Hematopoietic multipotent progenitor cell treated with erythropoietin and hydrocortisone succinate and interleukin-3 and kit ligand, for 6 days (in vitro differentiated cells): Measurements from ENCODE around the gene PTCD3.

Source experiments
- DNase-seq: peaks from one replicate; pipeline ENCODE4 v3.0.0-alpha.2; 2015

PTCD3 gene

GRCh38 chr2:86150502-86150901, 44.5 kb downstream of the PTCD3 start:
- no peak for DNase-seq

- no peak for DNase-seq
These were observed 51.0 kb downstream of the PTCD3 start for GRCh38 chr2:86157009-86157556.

- no peak for DNase-seq
These were observed 52.3 kb downstream of the PTCD3 start for GRCh38 chr2:86158286-86158685.

- DNase-seq = no peak
These were observed 54.3 kb downstream of the PTCD3 start for GRCh38 chr2:86160156-86160952.

GRCh38 chr2:86170449-86170848, 64.4 kb downstream of the PTCD3 start:
- no peak for DNase-seq

- DNase-seq = no peak
These were observed 65.3 kb downstream of the PTCD3 start for GRCh38 chr2:86171295-86171694.

GRCh38 chr2:86172610-86173009, 66.6 kb downstream of the PTCD3 start:
- DNase-seq = no peak

- no peak for DNase-seq
These were observed 68.4 kb downstream of the PTCD3 start for GRCh38 chr2:86174445-86174844.

GRCh38 chr2:86175828-86176227, 69.8 kb downstream of the PTCD3 start:
- no peak for DNase-seq

GRCh38 chr2:86176597-86176996, 70.6 kb downstream of the PTCD3 start:
- DNase-seq = no peak

- no peak for DNase-seq
These were observed 79.6 kb downstream of the PTCD3 start for GRCh38 chr2:86185517-86186212.

GRCh38 chr2:86186431-86186830, 80.4 kb downstream of the PTCD3 start:
- no peak for DNase-seq

- DNase-seq = peak; percentile 71
These were observed 83.9 kb downstream of the PTCD3 start for GRCh38 chr2:86189782-86190416.
